Measurements from ENCODE around the gene SAMD9L.

DNA sequence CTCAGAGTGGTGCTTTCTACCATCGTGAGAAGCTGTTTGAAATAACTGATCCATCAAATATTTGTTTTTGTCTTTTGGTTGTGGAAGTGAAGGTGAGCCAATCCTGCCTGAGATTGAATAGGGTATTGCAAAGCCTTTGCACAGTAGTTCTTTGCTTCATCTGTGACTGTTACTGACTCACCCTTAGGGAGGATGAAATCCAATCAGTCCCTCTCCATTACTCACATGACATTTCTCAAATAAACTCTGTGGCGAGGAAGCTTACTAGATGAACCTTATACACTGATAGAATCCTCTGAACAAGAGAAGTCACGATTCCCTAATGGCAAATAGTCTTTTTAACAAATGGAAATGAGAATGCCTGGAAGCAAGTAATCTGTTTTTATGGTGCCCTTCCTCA lies 46.2 kb upstream of the SAMD9L start:
- TF ChIP-seq, protein P1, sequence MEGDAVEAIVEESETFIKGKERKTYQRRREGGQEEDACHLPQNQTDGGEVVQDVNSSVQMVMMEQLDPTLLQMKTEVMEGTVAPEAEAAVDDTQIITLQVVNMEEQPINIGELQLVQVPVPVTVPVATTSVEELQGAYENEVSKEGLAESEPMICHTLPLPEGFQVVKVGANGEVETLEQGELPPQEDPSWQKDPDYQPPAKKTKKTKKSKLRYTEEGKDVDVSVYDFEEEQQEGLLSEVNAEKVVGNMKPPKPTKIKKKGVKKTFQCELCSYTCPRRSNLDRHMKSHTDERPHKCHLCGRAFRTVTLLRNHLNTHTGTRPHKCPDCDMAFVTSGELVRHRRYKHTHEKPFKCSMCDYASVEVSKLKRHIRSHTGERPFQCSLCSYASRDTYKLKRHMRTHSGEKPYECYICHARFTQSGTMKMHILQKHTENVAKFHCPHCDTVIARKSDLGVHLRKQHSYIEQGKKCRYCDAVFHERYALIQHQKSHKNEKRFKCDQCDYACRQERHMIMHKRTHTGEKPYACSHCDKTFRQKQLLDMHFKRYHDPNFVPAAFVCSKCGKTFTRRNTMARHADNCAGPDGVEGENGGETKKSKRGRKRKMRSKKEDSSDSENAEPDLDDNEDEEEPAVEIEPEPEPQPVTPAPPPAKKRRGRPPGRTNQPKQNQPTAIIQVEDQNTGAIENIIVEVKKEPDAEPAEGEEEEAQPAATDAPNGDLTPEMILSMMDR (IDR thresholded peaks at IDR 0.05): no peak
- no peak for TF ChIP-seq POLR2AphosphoS5 (IDR thresholded peaks at IDR 0.05)
